Embryonic facial prominence (tissue), 1 donor: ENCODE measurements around the gene CTRL.
"Not testable (repeated sequence)": the region's sequence is repeated elsewhere in the genome, so short reads cannot be mapped to it uniquely, and the experiment has no call there.

ENCODE experiments used
- DNase-seq: peaks from one replicate; pipeline ENCODE4 v3.0.0-alpha.2; 2016; ENCODE audit errors: extremely low spot score

CTRL gene

DNA sequence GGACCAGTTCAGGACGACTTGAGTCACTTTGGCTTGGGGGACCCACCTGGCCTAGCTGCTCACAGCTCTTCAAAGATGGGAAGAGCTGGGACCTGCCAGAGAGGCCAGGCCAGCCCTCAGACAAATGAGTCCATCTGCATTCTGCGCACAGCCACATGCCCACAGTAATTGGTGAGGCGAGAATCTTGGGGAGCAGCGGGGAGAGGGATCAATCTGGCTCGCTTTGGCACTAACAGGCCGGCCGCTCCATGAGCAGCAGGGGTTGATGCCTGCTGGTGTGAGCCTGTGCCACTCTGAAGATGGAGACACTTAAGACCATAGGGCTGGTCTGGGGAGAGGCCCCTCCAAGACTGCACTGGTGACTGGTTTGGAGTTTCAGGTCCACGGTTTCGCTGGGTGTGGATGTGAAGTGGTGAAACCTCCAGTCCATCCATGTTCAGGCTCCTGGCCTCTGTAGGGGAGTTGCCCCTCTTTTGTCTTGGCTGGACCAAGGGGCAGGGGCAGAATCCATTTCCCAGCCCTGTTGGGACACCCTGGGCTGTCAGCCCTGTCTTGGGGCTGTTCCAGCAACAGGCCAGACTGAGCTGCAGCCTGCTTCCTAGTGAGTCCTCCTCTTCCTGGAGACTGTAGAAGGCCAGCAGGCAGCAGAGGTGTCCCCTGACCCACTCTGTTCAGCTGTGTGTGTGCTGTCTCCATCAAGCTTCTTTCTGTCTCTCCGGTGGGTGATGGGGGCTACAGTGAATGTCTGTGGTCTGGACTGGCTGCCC lies 7.3 kb downstream of the CTRL start:
- no peak for DNase-seq

- DNase-seq, result no peak
These were observed 8.1 kb downstream of the CTRL start for GRCh38 chr16:67923414-67924116.

GRCh38 chr16:67922740-67923139 lies 8.9 kb downstream of the CTRL start:
- no peak for DNase-seq

GRCh38 chr16:67922221-67922620 lies 9.4 kb downstream of the CTRL start:
- no peak for DNase-seq

GRCh38 chr16:67919622-67920221 lies 11.9 kb downstream of the CTRL start:
- no peak for DNase-seq

GRCh38 chr16:67917852-67918236 lies 13.8 kb downstream of the CTRL start:
- DNase-seq, result no peak

- no peak for DNase-seq
These were observed 14.4 kb downstream of the CTRL start for GRCh38 chr16:67917140-67917851.

DNA sequence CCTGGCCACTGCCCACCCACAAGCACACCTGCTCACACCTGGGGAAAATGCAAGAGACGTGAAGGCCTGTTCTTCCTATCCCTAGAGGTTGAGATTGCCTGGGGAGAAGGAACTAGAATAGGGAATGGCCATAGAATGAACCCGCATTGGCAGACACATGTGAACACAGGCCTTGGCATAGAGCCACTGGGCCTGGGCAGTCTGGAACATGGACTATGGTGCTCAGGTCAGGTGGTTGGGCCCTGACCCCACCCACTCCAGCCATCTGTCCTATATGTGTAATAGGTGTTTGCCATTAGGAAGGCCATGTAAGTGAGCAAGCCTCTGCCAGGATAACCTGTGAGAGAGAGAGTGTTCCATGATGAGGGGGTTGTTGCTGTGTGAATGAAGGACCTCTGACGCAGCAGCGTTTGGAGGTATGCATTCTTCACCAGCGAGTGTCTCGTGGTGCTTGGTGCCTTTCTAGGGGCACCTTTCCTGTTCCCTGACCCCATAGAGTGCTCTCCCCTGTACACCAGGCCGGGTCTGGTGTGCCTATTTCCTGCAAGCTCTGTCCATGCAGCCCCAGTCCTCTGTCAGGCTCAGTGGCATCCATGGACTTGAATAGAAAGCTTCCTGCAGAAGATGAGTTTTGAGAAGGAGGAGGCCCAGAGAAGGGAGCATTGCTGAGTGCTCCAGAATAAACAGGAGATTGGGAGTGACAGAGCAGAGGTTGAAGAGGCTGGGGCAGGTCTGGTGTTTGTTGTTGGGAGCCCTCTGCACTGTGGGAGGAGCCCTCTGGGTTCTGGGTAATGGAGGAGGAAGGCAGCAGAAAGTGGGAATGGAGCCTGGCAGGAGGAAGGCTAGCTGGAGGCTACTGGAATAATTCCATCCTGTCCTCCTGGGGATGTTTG lies 15.6 kb downstream of the CTRL start:
- DNase-seq, result no peak

GRCh38 chr16:67915496-67915769 lies 16.2 kb downstream of the CTRL start:
- DNase-seq, result not testable (repeated sequence)

GRCh38 chr16:67914758-67915495 lies 16.7 kb downstream of the CTRL start:
- DNase-seq, result no peak

GRCh38 chr16:67910158-67910557 lies 21.5 kb downstream of the CTRL start:
- no peak for DNase-seq

DNA sequence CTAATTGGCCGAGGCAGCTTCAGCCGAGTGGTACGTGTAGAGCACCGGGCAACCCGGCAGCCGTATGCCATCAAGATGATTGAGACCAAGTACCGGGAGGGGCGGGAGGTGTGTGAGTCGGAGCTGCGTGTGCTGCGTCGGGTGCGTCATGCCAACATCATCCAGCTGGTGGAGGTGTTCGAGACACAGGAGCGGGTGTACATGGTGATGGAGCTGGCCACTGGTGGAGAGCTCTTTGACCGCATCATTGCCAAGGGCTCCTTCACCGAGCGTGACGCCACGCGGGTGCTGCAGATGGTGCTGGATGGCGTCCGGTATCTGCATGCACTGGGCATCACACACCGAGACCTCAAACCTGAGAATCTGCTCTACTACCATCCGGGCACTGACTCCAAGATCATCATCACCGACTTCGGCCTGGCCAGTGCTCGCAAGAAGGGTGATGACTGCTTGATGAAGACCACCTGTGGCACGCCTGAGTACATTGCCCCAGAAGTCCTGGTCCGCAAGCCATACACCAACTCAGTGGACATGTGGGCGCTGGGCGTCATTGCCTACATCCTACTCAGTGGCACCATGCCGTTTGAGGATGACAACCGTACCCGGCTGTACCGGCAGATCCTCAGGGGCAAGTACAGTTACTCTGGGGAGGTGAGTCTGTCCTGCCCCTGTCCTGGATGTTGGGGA lies 22.5 kb downstream of the CTRL start:
- no peak for DNase-seq

DNA sequence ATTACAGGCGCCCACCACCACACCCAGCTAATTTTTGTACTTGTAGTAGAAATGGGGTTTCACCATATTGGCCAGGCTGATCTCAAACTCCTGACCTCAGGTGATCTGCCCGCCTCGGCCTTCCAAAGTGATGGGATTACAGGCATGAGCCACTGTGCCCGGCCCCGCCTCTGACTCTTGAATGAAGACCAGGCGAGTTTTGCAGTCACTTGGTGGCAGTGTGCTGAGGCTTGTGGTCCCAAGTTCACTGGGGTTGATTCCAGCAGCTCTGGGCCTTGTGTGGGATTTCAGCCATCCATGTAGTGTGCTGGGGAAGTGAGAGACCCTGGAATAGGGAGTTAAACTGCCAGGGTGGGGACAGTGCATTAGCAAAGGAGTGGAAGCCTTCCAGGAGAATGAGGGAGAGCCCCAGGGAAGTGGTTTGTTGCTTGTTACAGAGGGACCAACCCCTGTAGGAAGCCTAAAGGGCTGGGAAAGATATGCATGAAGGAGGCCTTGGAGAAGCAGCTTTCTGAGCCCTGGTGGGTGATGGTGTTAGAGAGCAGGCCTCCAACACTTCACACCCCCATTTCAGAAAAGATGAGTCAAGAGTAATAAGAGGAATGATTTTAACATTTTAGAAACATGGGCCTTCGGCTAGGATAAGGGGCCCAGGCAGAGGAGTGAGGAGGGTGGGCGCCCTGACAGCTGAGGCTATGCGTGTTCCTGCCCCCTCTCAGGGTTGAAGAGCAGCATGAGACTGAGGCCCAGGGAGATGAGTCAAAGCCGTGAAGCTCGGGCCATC lies 24.1 kb downstream of the CTRL start:
- DNase-seq, result no peak

- DNase-seq, result no peak
These were observed 28.8 kb downstream of the CTRL start for GRCh38 chr16:67902831-67903230.

GRCh38 chr16:67901734-67902133 lies 29.9 kb downstream of the CTRL start:
- no peak for DNase-seq

GRCh38 chr16:67897231-67897630 lies 34.4 kb downstream of the CTRL start:
- DNase-seq, result peak; percentile 16

DNA sequence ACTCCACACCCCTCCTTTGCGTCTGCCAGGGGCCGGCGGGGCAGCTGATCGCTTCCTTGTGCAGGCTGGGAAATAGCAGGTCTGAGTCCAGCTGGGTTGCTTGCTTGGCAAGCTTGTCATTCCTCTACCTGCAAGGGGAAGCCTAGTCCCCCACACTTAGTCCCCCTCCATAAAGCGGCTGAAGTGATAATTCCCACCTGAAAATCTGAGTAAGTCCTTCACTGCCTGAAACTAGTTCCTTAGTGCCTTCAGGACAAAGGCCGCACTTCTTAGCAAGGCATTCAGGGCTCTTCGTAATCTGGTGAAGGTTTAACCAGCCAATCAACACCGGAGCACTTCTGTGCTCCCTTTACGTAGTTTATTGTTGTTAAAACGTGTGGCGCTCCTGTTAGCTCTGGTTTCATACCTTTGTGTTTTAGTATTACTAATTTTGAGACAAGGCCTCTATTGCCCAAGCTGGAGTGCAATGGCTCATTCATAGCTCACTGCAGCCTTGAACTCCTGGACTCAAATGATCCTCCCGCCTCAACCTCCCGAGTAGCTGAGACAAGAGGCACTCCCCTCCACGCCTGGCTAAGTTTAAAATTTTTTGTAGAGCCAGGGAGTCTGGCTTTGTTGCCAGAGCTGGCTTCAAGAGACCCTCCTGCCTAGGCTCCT lies 37.8 kb downstream of the CTRL start:
- DNase-seq, result no peak

- peak; percentile 94 for DNase-seq
These were observed 38.5 kb downstream of the CTRL start, which contains the start of gene PSKH1 for GRCh38 chr16:67892899-67893742. Gene PSKH1, plus strand, starts transcription at chr16:67893254. Its CDS starts 15,496 bp downstream, at chr16:67908750.
